Stimulated activated CD4-positive, alpha-beta T cell treated with anti-CD3 and anti-CD28 coated beads, TNF-alpha, amount 100 ng/mL, for 4 hours (primary cell): Measurements from ENCODE around the gene SDR42E1.

Source experiments
- DNase-seq, 3 experiments: peaks; one replicate each; pipeline ENCODE4 v3.0.0-alpha.2; 2020; ENCODE audit warnings: low read depth in 3 of 3

SDR42E1 gene

DNA sequence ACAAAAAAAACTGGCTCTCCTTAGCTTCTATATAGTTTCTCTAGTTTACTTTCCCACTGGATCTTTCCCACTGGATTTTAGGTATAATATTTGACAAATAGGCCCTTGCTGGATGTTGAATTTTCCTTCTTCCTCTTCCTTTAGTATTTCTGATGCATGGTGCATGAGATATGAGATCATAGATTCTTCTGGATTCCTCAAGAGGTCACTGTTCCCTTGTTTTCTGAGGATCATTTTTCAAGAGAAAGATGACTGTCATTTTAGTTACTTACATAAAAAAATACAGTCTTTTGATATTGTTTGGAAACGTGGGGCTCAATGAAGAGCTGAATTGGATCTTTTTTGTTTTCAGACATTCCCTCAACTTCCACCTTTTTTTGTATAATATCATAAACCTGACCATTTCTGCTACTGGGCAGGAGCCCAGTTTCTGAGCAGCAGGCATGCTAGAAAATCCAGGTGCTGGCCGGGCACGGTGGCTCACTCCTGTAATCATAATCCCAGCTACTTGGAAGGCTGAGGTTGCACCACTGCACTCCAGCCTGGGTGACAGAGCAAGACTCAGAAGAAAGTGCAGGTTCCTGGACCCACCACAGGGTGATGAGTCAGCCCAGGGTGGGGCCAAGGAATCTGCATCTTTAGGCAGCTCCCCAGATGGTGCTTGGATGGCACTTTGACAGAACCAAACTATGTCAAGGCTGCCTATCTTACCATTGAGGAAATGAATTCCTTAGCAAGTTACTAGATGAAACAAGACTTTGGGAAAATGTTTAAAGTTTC lies 70.3 kb downstream of the SDR42E1 start:
- no peak for DNase-seq

DNA sequence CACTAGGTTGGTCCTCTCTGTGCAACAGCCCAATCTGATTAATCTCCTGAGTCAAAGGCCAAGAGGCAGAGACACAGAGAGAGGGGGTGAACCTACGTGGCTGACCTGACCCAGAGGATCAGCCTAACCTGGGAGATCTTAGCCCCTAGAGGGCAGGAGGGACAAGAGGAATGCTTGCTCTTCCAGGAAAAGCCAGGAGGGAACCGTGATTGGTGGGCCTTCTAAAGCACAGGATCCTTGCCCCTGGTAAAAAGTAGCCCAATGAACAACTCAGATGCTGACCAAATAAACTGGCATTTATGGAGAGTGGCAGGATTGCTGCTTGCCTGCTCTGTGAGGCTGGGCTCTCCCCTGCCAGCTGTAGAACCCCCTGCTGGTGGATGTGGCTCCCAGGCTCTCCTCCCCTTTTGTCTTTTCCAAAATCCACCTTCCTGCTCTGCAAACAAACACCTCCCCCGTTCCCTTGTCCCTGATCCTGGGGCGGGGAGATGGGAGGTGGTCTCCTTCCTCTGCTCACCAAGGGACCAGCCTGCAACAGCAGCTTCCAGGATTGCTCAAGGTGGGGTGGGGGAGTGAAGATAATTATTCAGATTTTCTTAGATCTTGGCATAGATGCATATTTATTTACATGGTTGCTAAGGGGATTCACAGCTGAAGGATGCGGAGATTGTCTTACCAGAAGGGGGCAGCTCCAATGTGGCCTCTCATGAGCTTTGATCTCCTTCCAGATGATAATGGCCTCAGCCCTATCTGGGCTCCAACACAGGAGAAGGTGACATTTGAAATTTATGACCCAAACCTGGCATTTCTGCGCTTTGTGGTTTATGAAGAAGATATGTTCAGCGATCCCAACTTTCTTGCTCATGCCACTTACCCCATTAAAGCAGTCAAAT lies 71.9 kb downstream of the SDR42E1 start:
- DNase-seq = no peak
